ENCODE data around the gene UBE2Z.
A peak's percentile ranks its signal among the peaks of the same experiment; 100 is the strongest.

UBE2Z gene

DNA sequence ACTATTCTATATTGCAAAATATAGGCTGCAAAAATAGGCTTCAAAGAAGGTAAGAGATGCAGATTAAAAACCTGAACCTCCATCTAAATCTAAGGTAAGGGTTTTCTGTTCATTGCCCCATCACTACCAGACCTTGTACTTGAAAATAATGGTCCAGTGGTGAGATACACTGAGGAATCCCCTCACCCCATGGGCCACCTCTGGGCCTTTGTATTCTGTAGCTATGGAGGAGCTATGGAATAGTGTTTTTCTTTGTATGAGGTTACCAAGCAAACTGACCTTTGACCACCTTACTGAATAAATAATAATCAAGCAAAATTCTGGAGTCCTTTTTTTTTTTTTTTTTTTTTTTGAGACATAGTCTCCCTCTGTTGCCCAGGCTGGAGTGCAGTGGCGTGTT lies 4.8 kb upstream of the UBE2Z start:
- TF ChIP-seq, protein P1, sequence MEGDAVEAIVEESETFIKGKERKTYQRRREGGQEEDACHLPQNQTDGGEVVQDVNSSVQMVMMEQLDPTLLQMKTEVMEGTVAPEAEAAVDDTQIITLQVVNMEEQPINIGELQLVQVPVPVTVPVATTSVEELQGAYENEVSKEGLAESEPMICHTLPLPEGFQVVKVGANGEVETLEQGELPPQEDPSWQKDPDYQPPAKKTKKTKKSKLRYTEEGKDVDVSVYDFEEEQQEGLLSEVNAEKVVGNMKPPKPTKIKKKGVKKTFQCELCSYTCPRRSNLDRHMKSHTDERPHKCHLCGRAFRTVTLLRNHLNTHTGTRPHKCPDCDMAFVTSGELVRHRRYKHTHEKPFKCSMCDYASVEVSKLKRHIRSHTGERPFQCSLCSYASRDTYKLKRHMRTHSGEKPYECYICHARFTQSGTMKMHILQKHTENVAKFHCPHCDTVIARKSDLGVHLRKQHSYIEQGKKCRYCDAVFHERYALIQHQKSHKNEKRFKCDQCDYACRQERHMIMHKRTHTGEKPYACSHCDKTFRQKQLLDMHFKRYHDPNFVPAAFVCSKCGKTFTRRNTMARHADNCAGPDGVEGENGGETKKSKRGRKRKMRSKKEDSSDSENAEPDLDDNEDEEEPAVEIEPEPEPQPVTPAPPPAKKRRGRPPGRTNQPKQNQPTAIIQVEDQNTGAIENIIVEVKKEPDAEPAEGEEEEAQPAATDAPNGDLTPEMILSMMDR (IDR thresholded peaks at IDR 0.05; ENCODE audit: low read depth, low read length, missing control alignments): no peak

DNA sequence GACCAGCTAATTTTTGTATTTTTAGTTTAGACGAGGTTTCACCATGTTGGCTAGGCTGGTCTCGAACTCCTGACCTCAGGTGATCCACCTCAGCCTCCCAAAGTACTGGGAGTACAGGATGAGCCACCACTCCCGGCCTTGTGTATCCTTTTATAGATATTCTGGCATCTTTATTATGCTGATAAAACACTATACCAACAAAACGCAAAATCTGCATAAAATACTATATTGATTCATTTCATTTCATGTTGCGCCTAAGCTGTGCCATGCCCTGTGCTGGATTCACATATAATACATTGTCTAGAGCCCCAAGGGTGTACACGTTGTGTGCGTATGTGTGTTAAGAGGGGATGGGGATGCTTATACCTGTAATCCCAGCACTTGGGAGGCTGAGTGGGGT lies 3.8 kb upstream of the UBE2Z start:
- TF ChIP-seq, protein P1 (IDR thresholded peaks at IDR 0.05; ENCODE audit: low read depth, low read length, missing control alignments): no peak
- no peak for DNase-seq (ENCODE audit: extremely low read depth, low read depth)
- no peak overlapping the region for H3K4me3 ChIP-seq (replicated peaks; ENCODE audit: low read depth, low read length)

More for the DNA sequence above, 4.8 kb upstream of the UBE2Z start:
- no peak overlapping the region for H3K4me3 ChIP-seq (replicated peaks; ENCODE audit: low read depth, low read length)
- DNase-seq (ENCODE audit: extremely low read depth, low read depth): no peak

DNA sequence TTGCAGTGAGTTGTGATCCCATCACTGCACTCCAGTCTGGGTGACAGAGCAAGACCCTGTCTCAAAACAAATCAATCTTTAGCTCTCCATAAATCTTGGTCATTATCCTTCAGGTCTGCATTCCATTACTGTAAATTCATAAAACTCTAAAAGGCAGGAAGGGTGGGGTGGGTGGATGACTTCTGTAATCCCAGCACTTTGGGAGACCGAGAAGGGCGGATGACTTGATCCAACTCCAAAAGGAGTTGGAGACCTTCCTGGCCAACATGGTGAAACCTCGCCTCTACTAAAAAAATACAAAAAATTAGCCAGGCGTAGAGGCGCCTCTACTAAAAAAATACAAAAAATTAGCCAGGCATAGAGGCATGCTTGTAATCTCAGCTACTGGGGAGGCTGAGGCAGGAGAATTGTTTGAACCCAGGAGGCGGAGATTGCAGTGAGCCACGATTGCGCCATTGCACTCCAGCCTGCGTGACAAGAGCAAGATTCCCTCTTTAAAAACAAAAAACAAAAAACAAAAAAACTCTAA lies 2.2 kb upstream of the UBE2Z start:
- TF ChIP-seq, protein P1 (IDR thresholded peaks at IDR 0.05; ENCODE audit: low read depth, low read length, missing control alignments): no peak
- no peak overlapping the region for H3K4me3 ChIP-seq (replicated peaks; ENCODE audit: low read depth, low read length)
- DNase-seq (ENCODE audit: extremely low read depth, low read depth): no peak

DNA sequence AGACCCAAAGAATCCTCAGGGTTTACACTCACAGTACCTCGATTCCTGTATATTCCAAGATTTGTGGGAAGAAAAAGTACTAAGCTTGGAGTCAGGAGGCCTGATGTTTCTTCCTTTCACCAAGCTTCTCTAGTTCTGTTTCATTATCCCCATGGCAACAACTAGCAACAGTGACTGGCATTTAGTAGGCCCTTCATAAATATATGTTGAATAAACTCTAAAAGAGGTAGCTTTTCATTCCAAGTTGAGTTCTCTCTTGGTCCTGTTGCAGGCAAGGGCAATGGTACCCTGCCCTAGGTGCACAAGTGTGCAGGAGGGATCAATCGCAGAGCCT lies 527 bp upstream of the UBE2Z start:
- no peak for DNase-seq (ENCODE audit: extremely low read depth, low read depth)
- TF ChIP-seq, protein P1 (IDR thresholded peaks at IDR 0.05; ENCODE audit: low read depth, low read length, missing control alignments): no peak
- H3K4me3 ChIP-seq (replicated peaks; ENCODE audit: low read depth, low read length): peak overlapping the region; percentile 79

DNA sequence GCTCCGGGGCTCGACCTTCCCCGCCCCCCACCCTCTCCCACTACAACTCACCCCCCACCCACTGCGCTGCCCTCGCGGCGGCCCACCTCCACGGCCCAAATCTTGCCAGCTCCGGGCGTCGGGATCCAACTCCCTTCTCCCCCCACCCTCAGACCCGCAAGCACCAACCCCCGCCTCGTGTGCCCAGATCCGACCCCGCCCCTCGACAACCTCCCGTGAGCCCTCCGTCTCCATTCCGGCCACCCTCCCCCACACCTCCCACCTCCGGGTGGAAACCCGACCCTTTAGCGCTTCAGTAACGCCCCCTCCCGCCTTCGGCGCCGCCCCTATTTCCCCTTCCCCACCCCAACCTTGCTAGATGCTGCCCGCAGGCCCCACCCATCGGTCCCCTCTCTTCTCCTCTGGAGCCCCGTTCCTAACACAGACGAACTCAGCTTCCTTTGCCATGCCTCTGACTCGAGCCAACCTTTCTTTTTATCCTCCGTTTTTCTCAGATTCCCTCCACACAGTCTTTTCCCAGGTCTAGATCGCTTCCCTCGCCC lies 717 bp downstream of the UBE2Z start:
- TF ChIP-seq, protein P1 (IDR thresholded peaks at IDR 0.05; ENCODE audit: low read depth, low read length, missing control alignments): no peak
- peak; percentile 61 for DNase-seq (ENCODE audit: extremely low read depth, low read depth)
- peak overlapping the region; percentile 79 for H3K4me3 ChIP-seq (replicated peaks; ENCODE audit: low read depth, low read length)

DNA sequence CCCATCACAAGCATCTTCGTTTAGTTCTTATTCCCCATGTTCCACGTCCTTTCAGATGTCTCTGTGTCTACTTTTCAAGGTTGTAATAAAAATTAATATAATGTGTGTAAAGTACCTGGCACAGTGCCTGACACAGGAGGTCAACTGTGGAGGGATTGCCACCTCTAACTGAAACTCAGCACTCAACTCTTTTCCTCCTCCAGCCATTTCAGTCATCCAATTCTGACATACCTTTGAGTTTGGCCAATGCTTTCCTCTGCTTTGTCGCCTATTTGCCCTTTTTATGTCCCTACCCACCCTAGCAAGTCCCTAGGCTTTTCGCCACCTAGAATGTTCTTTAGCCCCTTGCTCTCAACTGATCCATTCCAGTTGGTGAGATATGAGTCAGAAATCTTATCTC lies 1.6 kb downstream of the UBE2Z start:
- peak overlapping the region; percentile 79 for H3K4me3 ChIP-seq (replicated peaks; ENCODE audit: low read depth, low read length)
- no peak for DNase-seq (ENCODE audit: extremely low read depth, low read depth)
- TF ChIP-seq, protein P1 (IDR thresholded peaks at IDR 0.05; ENCODE audit: low read depth, low read length, missing control alignments): no peak

DNA sequence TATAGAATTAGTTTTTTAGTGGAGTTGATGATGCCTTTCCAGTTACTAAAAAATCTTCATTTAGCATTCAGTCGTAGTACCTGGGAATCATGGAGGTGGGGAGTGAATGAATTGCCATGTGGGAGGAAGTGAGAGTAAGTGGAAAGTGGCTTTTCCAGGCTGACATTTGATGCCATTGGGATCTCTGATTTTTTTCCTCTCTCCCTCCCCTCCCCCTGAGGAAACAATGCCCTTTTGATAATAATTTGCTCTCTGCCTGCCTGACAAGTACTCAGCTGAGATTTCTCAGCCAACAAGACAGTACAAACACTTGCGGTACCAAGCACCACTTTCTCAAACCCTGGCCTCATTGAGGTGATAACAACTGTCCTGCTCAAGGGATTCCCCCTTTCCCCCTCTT lies 2.2 kb downstream of the UBE2Z start:
- TF ChIP-seq, protein P1 (IDR thresholded peaks at IDR 0.05; ENCODE audit: low read depth, low read length, missing control alignments): no peak
- no peak for DNase-seq (ENCODE audit: extremely low read depth, low read depth)
- peak overlapping the region; percentile 79 for H3K4me3 ChIP-seq (replicated peaks; ENCODE audit: low read depth, low read length)

Measured in HFF-Myc (cell line).